Fibroblast of villous mesenchyme (primary cell): Measurements from ENCODE around the gene CD69. TPM values are rescaled to one million over a fixed set of nuclear protein-coding genes. Genes with fewer than 3 reads are reported as not detected.
A peak's percentile ranks its signal among the peaks of the same experiment; 100 is the strongest.
"Not testable (repeated sequence)": the region's sequence is repeated elsewhere in the genome, so short reads cannot be mapped to it uniquely, and the experiment has no call there.

Experiments
- DNase-seq: peaks from one replicate; pipeline ENCODE4 v3.0.0-alpha.2; 2010; ENCODE audit warnings: low read depth
- H3K4me3 ChIP-seq: 2 replicates; pipeline ENCODE4 v1.5.1; 2011; ENCODE audit warnings: low read depth, mild to moderate bottlenecking, low read length
- total RNA-seq: library from RNA; depleted of rRNA; stranded (reverse); fragments of >200 nt; gene quantifications from 2 replicates; pipeline ENCODE4 v1.2.3, GENCODE V29; 2012
- TF ChIP-seq, protein P1 (sequence below): IDR thresholded peaks from 2 replicates; pipeline ENCODE4 v1.5.1; 2012; ENCODE audit warnings: low read depth, mild to moderate bottlenecking, low read length; ENCODE audit not compliant: insufficient read depth

The CD69 gene
- total RNA-seq, 1 donor = not detected

DNA sequence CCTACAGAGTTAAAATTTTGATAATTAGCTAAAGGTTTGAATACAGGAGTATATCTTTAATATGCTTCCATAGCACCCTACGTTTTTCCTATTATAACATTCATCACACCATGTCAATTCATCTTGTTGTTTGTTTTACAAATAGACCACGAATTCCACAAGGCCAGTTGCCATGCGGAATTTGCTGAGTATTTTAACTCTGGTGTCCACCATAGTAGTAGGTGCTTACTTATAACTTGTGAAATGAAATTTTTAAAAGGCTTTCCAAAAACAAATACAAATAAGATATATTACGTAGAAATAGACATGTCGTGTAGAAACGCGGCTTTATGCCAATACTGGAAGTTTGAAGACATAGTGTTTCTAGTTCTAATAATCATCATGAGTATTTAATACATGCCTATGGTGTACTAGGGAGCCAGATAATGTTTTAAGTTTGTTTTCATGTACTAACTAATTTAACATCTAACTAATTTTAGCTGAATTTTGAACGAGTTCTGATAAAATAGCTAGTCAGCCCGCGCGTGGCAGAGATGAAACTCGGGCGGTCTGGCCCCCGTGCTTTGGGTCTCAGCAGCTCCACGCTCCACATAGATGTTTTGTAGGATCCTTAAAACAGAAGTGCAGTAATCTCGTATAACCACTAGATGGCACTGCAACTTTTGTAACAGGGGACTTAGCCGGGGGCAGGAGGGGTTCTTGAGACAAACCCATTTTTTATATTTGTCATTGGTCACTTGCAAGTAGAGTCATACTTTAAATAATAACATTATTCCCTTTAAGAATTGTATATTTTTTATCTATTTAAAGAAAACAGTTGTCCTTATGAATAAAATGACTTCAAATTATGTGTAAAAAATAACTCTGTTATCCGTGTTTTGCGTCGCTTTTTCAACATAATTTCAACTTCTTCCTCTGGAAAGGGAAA is 10.2 kb downstream of the CD69 start:
- no peak overlapping the region for H3K4me3 ChIP-seq
- TF ChIP-seq, protein P1, sequence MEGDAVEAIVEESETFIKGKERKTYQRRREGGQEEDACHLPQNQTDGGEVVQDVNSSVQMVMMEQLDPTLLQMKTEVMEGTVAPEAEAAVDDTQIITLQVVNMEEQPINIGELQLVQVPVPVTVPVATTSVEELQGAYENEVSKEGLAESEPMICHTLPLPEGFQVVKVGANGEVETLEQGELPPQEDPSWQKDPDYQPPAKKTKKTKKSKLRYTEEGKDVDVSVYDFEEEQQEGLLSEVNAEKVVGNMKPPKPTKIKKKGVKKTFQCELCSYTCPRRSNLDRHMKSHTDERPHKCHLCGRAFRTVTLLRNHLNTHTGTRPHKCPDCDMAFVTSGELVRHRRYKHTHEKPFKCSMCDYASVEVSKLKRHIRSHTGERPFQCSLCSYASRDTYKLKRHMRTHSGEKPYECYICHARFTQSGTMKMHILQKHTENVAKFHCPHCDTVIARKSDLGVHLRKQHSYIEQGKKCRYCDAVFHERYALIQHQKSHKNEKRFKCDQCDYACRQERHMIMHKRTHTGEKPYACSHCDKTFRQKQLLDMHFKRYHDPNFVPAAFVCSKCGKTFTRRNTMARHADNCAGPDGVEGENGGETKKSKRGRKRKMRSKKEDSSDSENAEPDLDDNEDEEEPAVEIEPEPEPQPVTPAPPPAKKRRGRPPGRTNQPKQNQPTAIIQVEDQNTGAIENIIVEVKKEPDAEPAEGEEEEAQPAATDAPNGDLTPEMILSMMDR = peak; percentile 78
- peak; percentile 76 for DNase-seq

GRCh38 chr12:9749640-9750039 is 11.1 kb downstream of the CD69 start:
- DNase-seq = no peak

GRCh38 chr12:9745199-9745598 is 15.5 kb downstream of the CD69 start:
- no peak for DNase-seq
- H3K4me3 ChIP-seq = no peak overlapping the region
- TF ChIP-seq, protein P1 = no peak

More at GRCh38 chr12:9749640-9750039, 11.1 kb downstream of the CD69 start:
- H3K4me3 ChIP-seq = no peak overlapping the region
- TF ChIP-seq, protein P1 = no peak

- TF ChIP-seq, protein P1 = no peak
- H3K4me3 ChIP-seq = no peak overlapping the region
- no peak for DNase-seq
Measured at GRCh38 chr12:9742661-9743060, 18.0 kb downstream of the CD69 start.

GRCh38 chr12:9741726-9742125 is 19.0 kb downstream of the CD69 start:
- TF ChIP-seq, protein P1 = no peak
- H3K4me3 ChIP-seq = no peak overlapping the region
- DNase-seq = no peak

- TF ChIP-seq, protein P1 = no peak
- peak overlapping the region; percentile 37 for H3K4me3 ChIP-seq
- DNase-seq = no peak
Measured at GRCh38 chr12:9740106-9740750, 20.5 kb downstream of the CD69 start.

- H3K4me3 ChIP-seq = peak overlapping the region; percentile 37
Measured at GRCh38 chr12:9739404-9740105, 21.1 kb downstream of the CD69 start.

GRCh38 chr12:9738905-9739304 is 21.8 kb downstream of the CD69 start:
- not testable (repeated sequence) for DNase-seq, H3K4me3 ChIP-seq

More at GRCh38 chr12:9739404-9740105, 21.1 kb downstream of the CD69 start:
- not testable (repeated sequence) for DNase-seq
